ENCODE measurements around the gene RAPGEF1.
"Not testable (repeated sequence)": the region's sequence is repeated elsewhere in the genome, so short reads cannot be mapped to it uniquely, and the experiment has no call there.

Gene RAPGEF1

DNA sequence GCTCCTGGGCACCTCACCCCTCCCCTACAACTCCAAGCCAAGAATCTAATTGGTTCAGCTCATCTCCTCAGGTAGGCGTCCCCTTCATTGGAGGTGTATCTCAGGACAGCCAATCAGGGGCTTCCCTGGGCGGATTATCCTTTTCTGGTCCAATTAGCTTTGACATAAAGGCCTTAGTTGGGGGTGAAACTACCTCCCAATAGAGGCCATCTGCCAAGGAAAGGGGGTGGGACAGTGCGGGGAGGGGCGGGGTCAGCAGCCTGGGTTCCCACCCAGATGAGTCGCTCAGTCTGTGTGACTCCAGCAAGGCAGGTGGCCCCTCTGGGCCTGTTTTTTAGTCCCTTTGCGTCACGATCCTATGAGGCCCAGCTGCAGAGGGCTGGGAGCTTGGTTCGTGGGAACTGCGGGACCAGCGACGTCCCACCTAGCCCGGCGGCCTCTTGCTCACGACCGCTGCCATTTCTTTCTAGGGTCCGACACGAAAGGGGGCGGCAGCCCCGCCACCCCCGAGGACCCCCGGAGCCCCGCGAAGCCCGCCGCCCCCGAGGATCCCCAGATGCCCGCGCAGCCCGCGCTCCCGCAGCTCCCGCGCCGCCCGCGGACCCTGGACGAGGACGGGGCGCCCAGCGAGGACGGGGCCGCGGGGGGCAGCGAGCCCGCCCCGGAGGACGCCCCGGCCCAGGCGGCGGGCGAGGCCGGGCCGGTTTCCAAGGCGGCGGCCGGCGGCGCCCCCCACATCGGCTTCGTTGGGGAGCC is 185.6 kb downstream of the RAPGEF1 start:
- POLR2A ChIA-PET = no interaction called here
- CTCF ChIA-PET = interaction anchor here (0.6 to 1.1 kb wide), 2 partner anchors 18 to 23 kb away, joined by 3 read pairs; no protein-coding TSS in a partner anchor
- DNase-seq (ENCODE audit: extremely low spot score) = no peak
- TF ChIP-seq, protein P1, sequence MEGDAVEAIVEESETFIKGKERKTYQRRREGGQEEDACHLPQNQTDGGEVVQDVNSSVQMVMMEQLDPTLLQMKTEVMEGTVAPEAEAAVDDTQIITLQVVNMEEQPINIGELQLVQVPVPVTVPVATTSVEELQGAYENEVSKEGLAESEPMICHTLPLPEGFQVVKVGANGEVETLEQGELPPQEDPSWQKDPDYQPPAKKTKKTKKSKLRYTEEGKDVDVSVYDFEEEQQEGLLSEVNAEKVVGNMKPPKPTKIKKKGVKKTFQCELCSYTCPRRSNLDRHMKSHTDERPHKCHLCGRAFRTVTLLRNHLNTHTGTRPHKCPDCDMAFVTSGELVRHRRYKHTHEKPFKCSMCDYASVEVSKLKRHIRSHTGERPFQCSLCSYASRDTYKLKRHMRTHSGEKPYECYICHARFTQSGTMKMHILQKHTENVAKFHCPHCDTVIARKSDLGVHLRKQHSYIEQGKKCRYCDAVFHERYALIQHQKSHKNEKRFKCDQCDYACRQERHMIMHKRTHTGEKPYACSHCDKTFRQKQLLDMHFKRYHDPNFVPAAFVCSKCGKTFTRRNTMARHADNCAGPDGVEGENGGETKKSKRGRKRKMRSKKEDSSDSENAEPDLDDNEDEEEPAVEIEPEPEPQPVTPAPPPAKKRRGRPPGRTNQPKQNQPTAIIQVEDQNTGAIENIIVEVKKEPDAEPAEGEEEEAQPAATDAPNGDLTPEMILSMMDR (IDR thresholded peaks at IDR 0.05; ENCODE audit: control extremely low read depth, extremely low read depth, low read depth, missing control alignments) = no peak

DNA sequence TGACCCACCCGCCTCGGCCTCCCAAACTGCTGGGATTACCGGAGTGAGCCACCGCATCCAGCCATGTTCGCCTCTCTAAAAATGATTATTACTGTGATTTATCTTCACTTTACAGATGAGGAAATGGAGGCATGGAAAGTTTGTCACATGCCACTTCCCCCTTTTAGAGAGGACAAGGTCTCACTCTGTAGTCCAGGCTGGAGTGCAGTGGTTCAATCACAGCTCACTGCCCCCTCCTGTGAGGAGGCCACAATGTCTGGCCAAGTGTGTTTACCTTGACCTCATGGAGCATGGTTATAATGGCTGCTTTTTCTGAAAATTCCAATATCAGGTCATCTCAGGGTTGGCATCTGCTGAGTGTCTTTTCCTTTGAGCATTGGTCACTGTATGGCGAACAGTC is 187.8 kb downstream of the RAPGEF1 start:
- CTCF ChIA-PET = no interaction called here
- TF ChIP-seq, protein P1 (IDR thresholded peaks at IDR 0.05; ENCODE audit: control extremely low read depth, extremely low read depth, low read depth, missing control alignments) = no peak
- DNase-seq (ENCODE audit: extremely low spot score) = no peak
- POLR2A ChIA-PET = interaction anchor here (0.6 kb wide), 1 partner anchor 1276 kb away, joined by 4 read pairs; no protein-coding TSS in a partner anchor

DNA sequence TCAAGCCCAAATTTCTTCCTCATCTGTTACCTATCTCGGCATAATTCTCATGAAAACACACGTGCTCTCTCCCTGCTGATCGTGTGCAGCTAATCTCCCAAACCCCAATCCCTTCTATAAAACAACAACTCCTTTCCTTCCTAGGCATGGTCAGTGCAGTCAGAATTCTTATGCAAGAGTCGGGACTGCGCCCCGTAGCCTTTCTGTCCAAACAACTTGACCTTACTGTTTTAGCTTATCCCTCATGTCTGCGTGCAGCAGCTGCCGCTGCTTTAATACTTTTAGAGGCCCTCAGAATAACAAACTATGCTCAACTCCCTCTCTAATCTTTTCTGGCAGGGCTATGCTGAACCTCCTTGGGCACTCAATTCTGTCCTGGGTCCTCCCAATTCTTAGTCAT is 189.4 kb downstream of the RAPGEF1 start:
- DNase-seq (ENCODE audit: extremely low spot score); CTCF ChIA-PET; POLR2A ChIA-PET: not testable (repeated sequence)

DNA sequence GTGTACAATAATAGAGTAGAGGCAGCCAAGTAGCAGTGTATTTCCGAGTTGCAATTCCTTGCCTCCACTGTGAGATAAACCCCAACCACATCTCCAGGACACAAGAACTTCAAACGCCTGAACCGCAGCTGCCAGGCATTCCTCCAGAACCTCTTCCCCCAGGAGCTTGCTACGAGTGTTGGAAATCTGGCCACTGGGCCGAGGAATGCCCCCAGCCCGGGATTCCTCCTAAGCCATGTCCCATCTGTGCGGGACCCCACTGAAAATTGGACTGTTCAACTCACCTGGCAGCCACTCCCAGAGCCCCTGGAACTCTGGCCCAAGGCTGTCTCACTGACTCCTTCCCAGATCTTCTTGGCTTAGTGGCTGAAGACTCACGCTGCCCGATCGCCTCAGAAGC is 190.7 kb downstream of the RAPGEF1 start:
- DNase-seq (ENCODE audit: extremely low spot score); POLR2A ChIA-PET; CTCF ChIA-PET: not testable (repeated sequence)

DNA sequence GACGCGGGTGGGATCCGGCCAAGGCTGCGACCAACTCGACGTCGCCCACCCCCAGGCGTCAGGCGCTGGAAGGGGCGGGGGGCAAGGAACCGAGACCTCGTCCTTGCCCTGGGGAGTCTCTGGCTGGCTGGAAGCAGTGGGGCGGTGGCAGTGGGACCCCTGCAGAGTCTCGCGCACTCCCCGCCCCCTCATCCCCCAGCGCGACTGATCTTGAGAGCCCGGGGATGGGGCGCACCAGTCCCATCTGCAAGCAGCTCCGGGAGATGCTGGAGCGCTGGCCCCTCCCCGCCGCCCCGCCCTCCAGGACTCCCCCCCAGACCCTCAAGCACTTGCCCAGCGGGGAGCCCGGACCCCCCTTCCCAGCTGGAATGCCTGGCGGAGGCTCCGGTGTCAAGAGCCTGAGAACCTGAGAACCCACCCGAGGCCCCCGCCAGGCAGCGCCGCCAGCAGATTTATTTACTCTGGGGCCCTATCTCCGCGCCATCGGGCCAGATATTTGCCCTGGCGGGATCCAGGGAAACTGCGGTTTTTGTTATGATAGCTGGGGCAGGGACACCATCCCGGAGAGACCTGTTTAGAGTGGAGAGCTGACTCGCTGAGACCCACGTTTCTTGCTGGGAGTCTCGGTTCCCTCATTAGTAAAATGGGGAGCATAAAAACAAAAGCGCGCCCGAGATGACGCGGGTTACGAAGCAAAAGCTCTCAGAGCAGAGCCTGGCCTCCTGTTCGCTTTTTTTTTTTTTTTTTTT is 193.4 kb downstream of the RAPGEF1 start:
- DNase-seq (ENCODE audit: extremely low spot score) = no peak
- CTCF ChIA-PET = interaction anchor here (1.5 kb wide), 1 partner anchor 14 kb away, joined by 6 read pairs; no protein-coding TSS in a partner anchor
- POLR2A ChIA-PET = no interaction called here
- TF ChIP-seq, protein P1 (IDR thresholded peaks at IDR 0.05; ENCODE audit: control extremely low read depth, extremely low read depth, low read depth, missing control alignments) = no peak

DNA sequence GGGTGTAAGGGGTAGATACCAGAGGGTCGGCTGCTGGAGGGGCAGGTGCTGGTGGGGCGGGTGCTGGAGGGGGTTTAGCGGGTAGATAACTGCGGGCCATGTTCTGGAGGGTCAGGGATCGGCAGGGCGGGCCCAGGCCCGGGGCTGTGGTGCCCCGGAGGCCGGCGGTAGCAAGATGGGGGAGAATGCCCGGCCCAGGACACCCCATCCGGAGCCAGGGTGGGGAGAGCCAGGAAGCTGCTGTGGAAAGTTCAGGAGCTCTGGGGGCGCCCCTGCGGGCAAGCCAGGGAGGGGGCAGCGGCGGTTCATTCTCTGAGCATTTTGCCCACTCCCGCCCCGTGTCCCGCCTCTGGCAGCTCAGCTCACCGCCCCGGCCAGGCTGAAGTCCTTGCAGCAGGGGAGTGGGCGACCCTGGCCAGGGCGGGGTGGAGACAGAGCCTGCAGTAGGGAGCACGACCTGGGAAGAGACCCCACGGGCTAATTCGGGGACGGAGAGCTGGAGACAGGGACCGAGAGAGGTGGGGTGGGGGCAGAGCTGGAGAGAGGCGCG is 194.0 kb downstream of the RAPGEF1 start:
- POLR2A ChIA-PET = no interaction called here
- DNase-seq (ENCODE audit: extremely low spot score) = no peak
- TF ChIP-seq, protein P1 (IDR thresholded peaks at IDR 0.05; ENCODE audit: control extremely low read depth, extremely low read depth, low read depth, missing control alignments) = no peak
- CTCF ChIA-PET = interaction anchor here (1.5 kb wide), 1 partner anchor 15 kb away, joined by 6 read pairs; no protein-coding TSS in a partner anchor

DNA sequence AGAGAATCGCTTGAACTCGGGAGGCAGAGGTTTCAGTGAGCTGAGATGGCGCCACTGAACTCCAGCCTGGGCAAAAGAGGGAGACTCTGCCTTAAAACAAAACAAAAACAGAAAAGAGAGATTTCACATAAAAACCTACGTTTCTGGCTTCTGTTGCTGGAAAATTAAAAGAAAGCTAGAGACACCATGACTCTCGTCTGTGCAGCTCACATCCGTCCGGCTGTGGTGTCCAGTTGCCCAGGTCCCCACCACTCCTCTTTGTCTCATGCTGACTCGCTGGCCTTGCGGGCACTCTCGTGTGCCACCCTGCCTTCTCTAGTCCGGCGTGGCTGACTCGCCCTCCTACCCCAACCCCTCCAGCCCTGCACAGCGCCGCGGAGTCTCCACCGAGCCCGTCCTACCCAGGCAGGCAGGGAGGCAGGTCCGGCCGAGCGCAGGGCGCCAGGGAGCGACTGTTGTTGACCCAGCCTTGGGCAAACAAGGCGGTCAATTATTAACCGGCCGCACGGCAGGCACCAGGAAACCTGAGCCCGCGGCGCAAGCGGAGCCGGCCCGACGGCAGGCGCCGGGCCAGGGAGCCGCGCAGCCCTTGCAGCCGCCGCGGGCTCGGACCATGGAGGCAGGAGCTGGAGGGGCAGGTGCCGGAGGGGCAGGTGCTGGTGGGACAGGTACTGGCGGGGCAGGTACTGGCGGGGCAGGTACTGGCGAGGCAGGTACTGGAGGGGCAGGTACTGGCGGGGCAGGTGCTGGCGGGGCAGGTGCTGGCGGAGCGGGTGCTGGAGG is 194.7 kb downstream of the RAPGEF1 start, which contains the start of gene PRRT1B:
TSS of gene PRRT1B (plus strand) at position 521 of the 783 bp plus-strand sequence. CDS start at position 614, 93 bp downstream.
- TF ChIP-seq, protein P1 (IDR thresholded peaks at IDR 0.05; ENCODE audit: control extremely low read depth, extremely low read depth, low read depth, missing control alignments) = no peak
- POLR2A ChIA-PET = no interaction called here
- no peak for DNase-seq (ENCODE audit: extremely low spot score)
- CTCF ChIA-PET = no interaction called here

All from GM10248 (cell line).